OCI-LY1 (cell line): ENCODE measurements around the gene GTF2B.

Source experiments
- H2AFZ ChIP-seq: fragments of 200-600 bp; sonication (generic), shearing (Covaris generic); 2 replicates; pipeline ENCODE4 v1.6.0; 2014; ENCODE audit warnings: antibody characterized with exemption, mild to moderate bottlenecking, low read length
- H3F3A ChIP-seq: fragments of 200-600 bp; sonication (generic), shearing (Covaris generic); 2 replicates; pipeline ENCODE4 v1.6.0; 2014; ENCODE audit warnings: mild to moderate bottlenecking, antibody characterized with exemption, low read length, moderate library complexity; ENCODE audit not compliant: insufficient read depth
- H3K27ac ChIP-seq: fragments of 200-600 bp; sonication (generic); 2 replicates; pipeline ENCODE4 v1.5.1; 2014; ENCODE audit warnings: low read length, mixed run types, mild to moderate bottlenecking, low read depth; ENCODE audit not compliant: poor library complexity, severe bottlenecking
- H3K27me3 ChIP-seq: fragments of 200-600 bp; sonication (generic); 2 replicates; pipeline ENCODE4 v1.6.0; 2014; ENCODE audit warnings: antibody characterized with exemption, mild to moderate bottlenecking, low read length, moderate library complexity; ENCODE audit not compliant: insufficient read depth
- H3K36me3 ChIP-seq: fragments of 200-600 bp; sonication (generic); 2 replicates; pipeline ENCODE4 v1.6.1; 2014; ENCODE audit warnings: mild to moderate bottlenecking, antibody characterized with exemption, low read length, moderate library complexity, mixed read lengths; ENCODE audit not compliant: insufficient read depth
- H3K4me1 ChIP-seq: fragments of 200-600 bp; sonication (generic); 2 replicates; pipeline ENCODE4 v1.5.1; 2014; ENCODE audit warnings: mild to moderate bottlenecking, low read length, moderate library complexity; ENCODE audit not compliant: insufficient read depth, severe bottlenecking
- H3K4me2 ChIP-seq: fragments of 200-600 bp; sonication (generic), shearing (Covaris generic); 2 replicates; pipeline ENCODE4 v1.6.1; 2014; ENCODE audit warnings: low read length
- H3K4me3 ChIP-seq: fragments of 200-600 bp; sonication (generic); 2 replicates; pipeline ENCODE4 v1.5.1; 2014; ENCODE audit warnings: low read length, low read depth, mild to moderate bottlenecking, mixed read lengths; ENCODE audit not compliant: poor library complexity, severe bottlenecking
- H3K79me2 ChIP-seq: fragments of 200-600 bp; shearing (Covaris generic); 2 replicates; pipeline ENCODE4 v1.6.1; 2016; ENCODE audit warnings: mixed run types, low read length, mixed read lengths; ENCODE audit not compliant: insufficient read depth
- H3K9ac ChIP-seq: fragments of 200-600 bp; sonication (generic), shearing (Covaris generic); 2 replicates; pipeline ENCODE4 v1.6.1; 2014; ENCODE audit warnings: mild to moderate bottlenecking, low read length, mixed read lengths
- H3K9me2 ChIP-seq: fragments of 200-600 bp; sonication (generic), shearing (Covaris generic); 2 replicates; pipeline ENCODE4 v1.6.1; 2014; ENCODE audit warnings: low read depth, mild to moderate bottlenecking, low read length, mixed read lengths
- H3K9me3 ChIP-seq: fragments of 200-600 bp; shearing (Covaris generic); 2 replicates; pipeline ENCODE4 v1.6.1; 2014; ENCODE audit warnings: low read length, mixed read lengths
- H4K20me1 ChIP-seq: fragments of 200-600 bp; sonication (generic), shearing (Covaris generic); 2 replicates; pipeline ENCODE4 v1.6.0; 2016; ENCODE audit warnings: mild to moderate bottlenecking, low read length; ENCODE audit not compliant: insufficient read depth
- CTCF ChIP-seq: fragments of 200-600 bp; sonication (generic), shearing (Covaris generic); IDR thresholded peaks from 2 replicates; pipeline ENCODE4 v1.5.1; 2017; ENCODE audit warnings: mild to moderate bottlenecking, antibody characterized with exemption, low read length, moderate library complexity, mixed read lengths
- EZH2 ChIP-seq: fragments of 200-600 bp; sonication (generic), shearing (Covaris generic); IDR thresholded peaks from 2 replicates; pipeline ENCODE4 v1.8.0; 2017; ENCODE audit warnings: borderline replicate concordance, mixed run types, mild to moderate bottlenecking, antibody characterized with exemption, low read length, moderate library complexity, mixed read lengths

GTF2B gene

DNA sequence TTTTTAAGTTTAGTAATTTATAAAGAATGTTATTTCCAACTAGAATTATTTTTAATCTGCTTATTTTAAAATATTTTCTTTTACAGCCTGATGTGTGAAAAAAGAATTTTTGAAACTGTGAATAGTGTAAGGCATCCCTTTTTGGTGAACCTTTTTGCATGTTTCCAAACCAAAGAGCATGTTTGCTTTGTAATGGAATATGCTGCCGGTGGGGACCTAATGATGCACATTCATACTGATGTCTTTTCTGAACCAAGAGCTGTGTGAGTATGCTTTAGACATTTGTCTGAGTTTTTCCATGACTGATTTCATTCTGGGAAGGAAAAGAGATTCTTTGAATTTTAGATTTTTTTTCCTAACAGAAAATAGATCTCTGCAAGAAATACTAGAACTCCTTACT lies 77.9 kb downstream of the GTF2B start:
- no peaks in the 10 kb centered on the region for H3K27me3 ChIP-seq
- no peaks in the 10 kb centered on the region for H3K79me2 ChIP-seq
- no peak overlapping the region for H3K4me2 ChIP-seq
- H3K4me3 ChIP-seq, result no peak overlapping the region
- H3K4me1 ChIP-seq, result no peaks in the 10 kb centered on the region
- TF ChIP-seq CTCF (no peak), EZH2 (no peak)
- H3K27ac ChIP-seq, result no peak overlapping the region
- no peaks in the 10 kb centered on the region for H3F3A ChIP-seq
- H3K36me3 ChIP-seq, result peaks cover 41% of the 10 kb centered on the region
- H2AFZ ChIP-seq, result no peak overlapping the region
- H4K20me1 ChIP-seq, result no peaks in the 10 kb centered on the region
- no peaks in the 10 kb centered on the region for H3K9me3 ChIP-seq
- H3K9me2 ChIP-seq, result no peaks in the 10 kb centered on the region
- H3K9ac ChIP-seq, result no peak overlapping the region

GRCh38 chr1:88812366-88812765 lies 79.0 kb downstream of the GTF2B start:
- Histone ChIP-seq H3K9me3 (no peaks in the 10 kb centered on the region), H3F3A (no peaks in the 10 kb centered on the region), H2AFZ (no peak overlapping the region), H4K20me1 (no peaks in the 10 kb centered on the region), H3K79me2 (no peaks in the 10 kb centered on the region), H3K4me3 (no peak overlapping the region), H3K4me1 (no peaks in the 10 kb centered on the region), H3K9ac (no peak overlapping the region), H3K4me2 (no peak overlapping the region), H3K27ac (no peak overlapping the region), H3K9me2 (no peaks in the 10 kb centered on the region), H3K36me3 (peaks cover 44% of the 10 kb centered on the region), H3K27me3 (no peaks in the 10 kb centered on the region)
- TF ChIP-seq EZH2 (no peak), CTCF (no peak)

DNA sequence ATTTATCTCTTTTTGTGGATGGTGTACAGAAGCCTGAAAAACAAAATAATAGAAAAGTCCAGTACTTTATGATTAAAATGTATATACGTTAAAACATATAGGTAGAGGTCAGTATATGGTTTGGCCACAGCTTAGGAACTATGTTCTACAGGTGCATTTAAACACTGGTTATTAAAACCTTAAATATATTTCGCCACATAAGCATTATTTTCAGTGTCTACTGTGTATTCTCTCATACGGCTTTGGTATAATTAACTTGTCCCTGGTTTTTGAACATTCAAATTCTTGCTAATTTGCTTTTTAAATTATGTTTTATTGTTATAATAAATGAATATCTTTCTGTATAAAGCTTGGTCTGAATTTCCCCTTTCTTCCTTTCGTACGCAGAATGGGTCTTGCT lies 87.9 kb downstream of the GTF2B start:
- no peaks in the 10 kb centered on the region for H3K9me2 ChIP-seq
- no peaks in the 10 kb centered on the region for H3K4me1 ChIP-seq
- no peak overlapping the region for H3K27ac ChIP-seq
- TF ChIP-seq EZH2, result no peak
- no peak for TF ChIP-seq CTCF
- H3K4me2 ChIP-seq, result no peak overlapping the region
- peaks cover 67% of the 10 kb centered on the region for H3K36me3 ChIP-seq
- 0 out of 2 replicates have a peak, but pooled peaks cover 4% of the 10 kb centered on the region for H3K9me3 ChIP-seq
- no peaks in the 10 kb centered on the region for H3K79me2 ChIP-seq
- H3K4me3 ChIP-seq, result no peak overlapping the region
- H4K20me1 ChIP-seq, result no peaks in the 10 kb centered on the region
- no peaks in the 10 kb centered on the region for H3F3A ChIP-seq
- H3K27me3 ChIP-seq, result no peaks in the 10 kb centered on the region
- H3K9ac ChIP-seq, result no peak overlapping the region
- H2AFZ ChIP-seq, result no peak overlapping the region
